GM12878 (cell line): ENCODE measurements around the gene PPP1CC. TPM values are rescaled to one million over a fixed set of nuclear protein-coding genes. Genes with fewer than 3 reads are reported as not detected.

Experiments used
- ATAC-seq: fragments of 200-7000 bp; cut with Tn5 transposase; 3 replicates; pipeline ENCODE4 v1.9.1; 2020; ENCODE audit warnings: mild to moderate bottlenecking, moderate library complexity
- BruUV-seq: library from RNA; stranded (reverse); fragments of 400-500 nt; replicated peaks from 2 replicates; lab custom pipeline; 2021; lab: Mats Ljungman, UMichigan
- CTCF ChIA-PET: fragments of 300-600 bp; sonication (Branson Sonifier 250); formaldehyde crosslinking; extraction: SDS; loops from one replicate; lab custom pipeline; 2021; ENCODE audit warnings: inconsistent platforms; lab: Yijun Ruan, JAX
- POLR2A ChIA-PET: fragments of 350-600 bp; formaldehyde crosslinking; extraction: SDS; loops from one replicate; lab custom pipeline; 2021; ENCODE audit warnings: inconsistent platforms; lab: Charles Lee
- RAD21 ChIA-PET: fragments of 300-600 bp; sonication (Branson Sonifier 250); formaldehyde crosslinking; loops from one replicate; lab custom pipeline; 2023; ENCODE audit warnings: antibody characterized with exemption; ENCODE audit not compliant: unreplicated experiment; lab: Charles Lee
- SMC1A ChIA-PET: fragments of 300-600 bp; sonication (Branson Sonifier 250); formaldehyde crosslinking; loops from one replicate; lab custom pipeline; 2023; ENCODE audit not compliant: unreplicated experiment, uncharacterized antibody; lab: Charles Lee
- DNase-seq: peaks from one replicate; pipeline ENCODE4 v3.0.0-alpha.2; 2011; ENCODE audit warnings: low read depth, low spot score
- FAIRE-seq: peaks from 3 replicates; lab custom pipeline; 2011; peaks lifted over from hg19 to GRCh38; lab: Jason Lieb, UNC
- H2AFZ ChIP-seq: 2 replicates; pipeline ENCODE4 v1.6.0; 2011; ENCODE audit warnings: low read depth, low read length, control low read depth; ENCODE audit not compliant: control insufficient read depth
- H3K27ac ChIP-seq: 2 replicates; pipeline ENCODE4 v1.5.1; 2011; ENCODE audit warnings: control low read depth; ENCODE audit not compliant: control insufficient read depth, insufficient read depth
- H3K27me3 ChIP-seq, 2 experiments: replicated peaks in 1 of 2; 2 replicates each; pipeline versions ENCODE4 v1.6.0 to v1.6.1; 2011; ENCODE audit warnings: low read length in 1 of 2; ENCODE audit not compliant: control insufficient read depth in 2 of 2, insufficient read depth in 2 of 2
- H3K36me3 ChIP-seq, 2 experiments: 2 replicates each; pipeline ENCODE4 v1.5.1; 2011; ENCODE audit warnings: low read length in 1 of 2; ENCODE audit not compliant: control insufficient read depth in 2 of 2, insufficient read depth in 2 of 2
- H3K4me1 ChIP-seq: 2 replicates; pipeline ENCODE4 v1.6.1; 2011; ENCODE audit warnings: mild to moderate bottlenecking, low read length, moderate library complexity, mixed read lengths; ENCODE audit not compliant: control insufficient read depth, insufficient read depth
- H3K4me2 ChIP-seq: 2 replicates; pipeline ENCODE4 v1.6.0; 2011; ENCODE audit warnings: control low read depth; ENCODE audit not compliant: control insufficient read depth, insufficient read depth
- H3K4me3 ChIP-seq: fragments of 200-600 bp; sonication (generic); 2 replicates; pipeline ENCODE4 v1.5.1; 2016
- H3K79me2 ChIP-seq: 2 replicates; pipeline ENCODE4 v1.6.0; 2011; ENCODE audit warnings: low read length; ENCODE audit not compliant: control insufficient read depth, insufficient read depth
- H3K9ac ChIP-seq: 2 replicates; pipeline ENCODE4 v1.8.0; 2011; ENCODE audit warnings: low read length, control low read depth, mixed read lengths; ENCODE audit not compliant: control insufficient read depth, insufficient read depth
- H3K9me3 ChIP-seq: replicated peaks from 3 replicates; pipeline ENCODE4 v1.5.1; 2011; ENCODE audit warnings: mild to moderate bottlenecking, low read length; ENCODE audit not compliant: control insufficient read depth, insufficient read depth
- H4K20me1 ChIP-seq: 2 replicates; pipeline ENCODE4 v1.6.0; 2011; ENCODE audit not compliant: control insufficient read depth, insufficient read depth
- E4F1 ChIP-seq: fragments of 450-650 bp; IDR thresholded peaks from 2 replicates; pipeline ENCODE4 v1.6.1; 2018; ENCODE audit warnings: borderline replicate concordance, mild to moderate bottlenecking; ENCODE audit not compliant: partially characterized antibody
- GATAD2B ChIP-seq: fragments of 450-650 bp; conservative IDR thresholded peaks from 2 replicates; pipeline ENCODE4 v1.6.1; 2017; ENCODE audit warnings: low read depth, mild to moderate bottlenecking, moderate library complexity
- HDAC6 ChIP-seq: fragments of 200-600 bp; sonication (generic); IDR thresholded peaks from one replicate; pipeline ENCODE4 v1.8.0; 2017; ENCODE audit warnings: antibody characterized with exemption; ENCODE audit not compliant: unreplicated experiment
- MYC ChIP-seq: IDR thresholded peaks from 2 replicates; pipeline ENCODE4 v1.6.1; 2011; ENCODE audit warnings: mild to moderate bottlenecking, low read length, moderate library complexity, inconsistent platforms; ENCODE audit not compliant: insufficient read depth, insufficient replicate concordance, insufficient read length, severe bottlenecking
- PKNOX1 ChIP-seq: fragments of 450-650 bp; IDR thresholded peaks from 2 replicates; pipeline ENCODE4 v1.6.1; 2016; ENCODE audit warnings: mild to moderate bottlenecking
- WRNIP1 ChIP-seq: IDR thresholded peaks from 2 replicates; pipeline ENCODE4 v1.6.1; 2011; ENCODE audit warnings: low read depth, low read length, improper control_type of control experiment, borderline replicate concordance
- WGBS: methylation state at CpG from one replicate; pipeline ENCODE4 v1.1.6; 2016; ENCODE audit warnings: low lambda C conversion rate; ENCODE audit not compliant: insufficient replicate concordance, insufficient coverage; ENCODE audit errors: missing lambda C conversion rate; 5-methylcytosine and 5-hydroxymethylcytosine counted together
- in situ Hi-C: fragments of 300-500 bp; cut with MboI; formaldehyde crosslinking; loops from 9 replicates; pipeline ENCODE4 v1.14.3; 2018; ENCODE audit warnings: mixed read lengths
- intact Hi-C: fragments of 100-400 bp; cut with micrococcal nuclease; formaldehyde crosslinking; loops from one replicate; pipeline ENCODE4 v1.14.2; 2022; ENCODE audit not compliant: unreplicated experiment
- polyA plus RNA-seq, 11 experiments: library from polyadenylated mRNA; depleted of rRNA in 4 of 11; unstranded in 6 of 11; stranded (reverse) in 5 of 11; fragments of >200 nt; fragmentation: Nextera tagmentation in 4 of 11; fragmentation: Illumina TruSeq in 1 of 11; extraction: Ambion mirVana in 4 of 11; extraction: Trizol in 1 of 11; gene quantifications; 1 replicate in 1 of 11; 2 replicates in 10 of 11; pipeline versions ENCODE4 v1.2.1 to v1.2.3, GENCODE V29; 2011 to 2016; ENCODE audit warnings: inconsistent platforms in 2 of 11, missing spikeins in 2 of 11, low read depth in 1 of 11
- total RNA-seq, 4 experiments: library from RNA; depleted of rRNA in 3 of 4; stranded (reverse); fragments of >200 nt in 3 of 4; fragmentation: Illumina TruSeq in 1 of 4; extraction: Trizol in 1 of 4; gene quantifications; 2 replicates each; pipeline versions ENCODE4 v1.2.1 to v1.2.3, GENCODE V29; 2013 to 2021
- TF ChIP-seq, protein P1 (sequence below): fragments of 450-650 bp; IDR thresholded peaks from 2 replicates; pipeline ENCODE4 v1.6.1; 2017; ENCODE audit warnings: mild to moderate bottlenecking, low read depth, inconsistent platforms; ENCODE audit not compliant: poor library complexity, severe bottlenecking

Gene PPP1CC
- total and polyA plus RNA-seq, 10 of the 15 experiments (the other 5 are each of a cell fraction or from before 2014, with no cell fraction given), result 64.4 to 279 (median 157) TPM

DNA sequence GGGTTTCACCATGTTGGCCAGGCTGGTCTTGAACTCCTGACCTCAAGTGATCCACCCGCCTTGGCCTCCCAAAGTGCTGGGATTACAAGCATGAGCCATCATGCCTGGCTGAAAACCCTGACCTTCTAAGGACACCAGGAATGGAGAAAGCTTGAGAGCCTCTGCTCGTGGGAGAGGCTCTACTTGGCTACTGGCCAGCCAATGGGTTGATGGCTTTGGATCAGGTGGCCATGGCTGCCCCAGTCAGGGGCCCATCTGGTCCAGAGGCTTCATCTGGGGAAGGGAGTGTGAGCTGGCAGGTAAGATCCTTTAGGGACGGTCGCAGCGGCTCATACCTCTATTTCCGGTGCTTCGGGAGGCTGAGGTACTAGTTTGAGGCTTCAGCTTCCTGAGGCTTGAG is 42.5 kb upstream of the PPP1CC start:
- no peaks in the 10 kb centered on the region for H4K20me1 ChIP-seq
- WGBS, result 76% methylated on average over 7 of the region's 7 CpGs
- no TSS peak for BruUV-seq
- no peak for TF ChIP-seq MYC
- TF ChIP-seq PKNOX1, result no peak
- no peak for TF ChIP-seq GATAD2B
- TF ChIP-seq HDAC6, result no peak
- no peak for TF ChIP-seq E4F1
- no peak for TF ChIP-seq WRNIP1
- TF ChIP-seq, protein P1, sequence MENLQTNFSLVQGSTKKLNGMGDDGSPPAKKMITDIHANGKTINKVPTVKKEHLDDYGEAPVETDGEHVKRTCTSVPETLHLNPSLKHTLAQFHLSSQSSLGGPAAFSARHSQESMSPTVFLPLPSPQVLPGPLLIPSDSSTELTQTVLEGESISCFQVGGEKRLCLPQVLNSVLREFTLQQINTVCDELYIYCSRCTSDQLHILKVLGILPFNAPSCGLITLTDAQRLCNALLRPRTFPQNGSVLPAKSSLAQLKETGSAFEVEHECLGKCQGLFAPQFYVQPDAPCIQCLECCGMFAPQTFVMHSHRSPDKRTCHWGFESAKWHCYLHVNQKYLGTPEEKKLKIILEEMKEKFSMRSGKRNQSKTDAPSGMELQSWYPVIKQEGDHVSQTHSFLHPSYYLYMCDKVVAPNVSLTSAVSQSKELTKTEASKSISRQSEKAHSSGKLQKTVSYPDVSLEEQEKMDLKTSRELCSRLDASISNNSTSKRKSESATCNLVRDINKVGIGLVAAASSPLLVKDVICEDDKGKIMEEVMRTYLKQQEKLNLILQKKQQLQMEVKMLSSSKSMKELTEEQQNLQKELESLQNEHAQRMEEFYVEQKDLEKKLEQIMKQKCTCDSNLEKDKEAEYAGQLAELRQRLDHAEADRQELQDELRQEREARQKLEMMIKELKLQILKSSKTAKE, result no peak
- H3K27ac ChIP-seq, result no peak overlapping the region
- CTCF ChIA-PET, result interaction anchor here (0.6 kb wide), 1 partner anchor 18 kb away, joined by 3 read pairs; no protein-coding TSS in a partner anchor
- H3K4me3 ChIP-seq, result no peak overlapping the region
- H3K27me3 ChIP-seq, result no peaks in the 10 kb centered on the region
- H3K4me1 ChIP-seq, result peaks cover 20% of the 10 kb centered on the region
- no peak overlapping the region for H3K4me2 ChIP-seq
- POLR2A ChIA-PET, result interaction anchor here (1.4 kb wide), 1 partner anchor 9 kb away, joined by 7 read pairs; no protein-coding TSS in a partner anchor
- DNase-seq (no peak), ATAC-seq (no peak), FAIRE-seq (no peak)
- intact Hi-C loops, result no loop called here
- no peaks in the 10 kb centered on the region for H3K9me3 ChIP-seq
- H3K79me2 ChIP-seq, result no peaks in the 10 kb centered on the region
- H3K9ac ChIP-seq, result no peak overlapping the region
- RAD21 ChIA-PET, result interaction anchor here (0.6 kb wide), 1 partner anchor 9 kb away, joined by 3 read pairs; no protein-coding TSS in a partner anchor
- in situ Hi-C loops, result no loop called here
- SMC1A ChIA-PET, result no interaction called here
- H2AFZ ChIP-seq, result no peak overlapping the region
- H3K36me3 ChIP-seq, result no peaks in the 10 kb centered on the region
